ENCODE results near the gene INHBC.

The INHBC gene

DNA sequence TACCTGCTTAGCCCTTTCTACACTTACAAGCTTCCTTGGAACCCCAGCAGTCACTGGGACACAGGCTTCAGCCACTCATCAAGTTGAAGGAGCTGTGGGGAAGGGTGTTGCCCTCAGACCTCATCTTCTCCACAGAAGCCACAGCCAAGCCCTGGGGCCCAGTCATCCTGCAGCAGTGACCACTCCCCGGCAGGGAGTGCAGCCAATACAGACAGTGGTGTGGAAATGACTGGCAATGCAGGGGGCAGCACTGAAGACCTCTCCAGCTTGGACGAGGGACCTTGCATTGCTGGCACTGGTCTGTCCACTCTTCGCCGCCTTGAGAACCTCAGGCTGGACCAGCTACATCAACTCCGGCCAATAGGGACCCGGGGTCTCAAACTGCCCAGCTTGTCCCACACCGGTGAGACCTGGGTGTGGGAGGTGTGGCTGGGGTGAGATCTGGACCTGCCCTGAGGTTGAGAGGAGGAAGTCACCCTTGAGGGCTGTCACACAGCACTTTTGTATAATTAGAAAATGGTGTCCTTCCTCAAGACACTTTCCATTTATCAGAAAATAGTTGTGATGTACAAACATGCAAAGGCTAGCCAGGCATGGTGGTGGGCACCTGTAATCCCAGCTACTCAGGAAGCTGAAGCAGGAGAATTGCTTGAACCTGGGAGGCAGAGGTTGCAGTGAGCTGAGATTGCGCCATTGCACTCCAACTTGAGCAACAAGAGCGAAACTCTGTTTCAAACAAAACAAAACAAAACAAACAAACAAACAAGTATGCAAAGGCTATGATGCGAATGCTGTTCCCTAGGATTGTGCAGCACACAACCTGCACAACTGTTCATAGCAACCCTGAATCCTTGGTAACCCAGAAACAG lies 34.9 kb downstream of the INHBC start:
- no peak for DNase-seq

DNA sequence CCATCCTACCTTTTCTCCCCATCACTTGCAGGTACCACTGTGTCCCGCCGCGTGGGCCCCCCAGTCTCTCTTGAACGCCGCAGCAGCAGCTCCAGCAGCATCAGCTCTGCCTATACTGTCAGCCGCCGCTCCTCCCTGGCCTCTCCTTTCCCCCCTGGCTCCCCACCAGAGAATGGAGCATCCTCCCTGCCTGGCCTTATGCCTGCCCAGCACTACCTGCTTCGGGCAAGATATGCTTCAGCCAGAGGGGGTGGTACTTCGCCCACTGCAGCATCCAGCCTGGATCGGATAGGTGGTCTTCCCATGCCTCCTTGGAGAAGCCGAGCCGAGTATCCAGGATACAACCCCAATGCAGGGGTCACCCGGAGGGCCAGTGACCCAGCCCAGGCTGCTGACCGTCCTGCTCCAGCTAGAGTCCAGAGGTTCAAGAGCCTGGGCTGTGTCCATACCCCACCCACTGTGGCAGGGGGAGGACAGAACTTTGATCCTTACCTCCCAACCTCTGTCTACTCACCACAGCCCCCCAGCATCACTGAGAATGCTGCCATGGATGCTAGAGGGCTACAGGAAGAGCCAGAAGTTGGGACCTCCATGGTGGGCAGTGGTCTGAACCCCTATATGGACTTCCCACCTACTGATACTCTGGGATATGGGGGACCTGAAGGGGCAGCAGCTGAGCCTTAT lies 35.8 kb downstream of the INHBC start:
- DNase-seq, result no peak

DNA sequence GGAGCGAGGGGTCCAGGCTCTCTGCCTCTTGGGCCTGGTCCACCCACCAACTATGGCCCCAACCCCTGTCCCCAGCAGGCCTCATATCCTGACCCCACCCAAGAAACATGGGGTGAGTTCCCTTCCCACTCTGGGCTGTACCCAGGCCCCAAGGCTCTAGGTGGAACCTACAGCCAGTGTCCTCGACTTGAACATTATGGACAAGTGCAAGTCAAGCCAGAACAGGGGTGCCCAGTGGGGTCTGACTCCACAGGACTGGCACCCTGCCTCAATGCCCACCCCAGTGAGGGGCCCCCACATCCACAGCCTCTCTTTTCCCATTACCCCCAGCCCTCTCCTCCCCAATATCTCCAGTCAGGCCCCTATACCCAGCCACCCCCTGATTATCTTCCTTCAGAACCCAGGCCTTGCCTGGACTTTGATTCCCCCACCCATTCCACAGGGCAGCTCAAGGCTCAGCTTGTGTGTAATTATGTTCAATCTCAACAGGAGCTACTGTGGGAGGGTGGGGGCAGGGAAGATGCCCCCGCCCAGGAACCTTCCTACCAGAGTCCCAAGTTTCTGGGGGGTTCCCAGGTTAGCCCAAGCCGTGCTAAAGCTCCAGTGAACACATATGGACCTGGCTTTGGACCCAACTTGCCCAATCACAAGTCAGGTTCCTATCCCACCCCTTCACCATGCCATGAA lies 36.5 kb downstream of the INHBC start:
- DNase-seq, result no peak

DNA sequence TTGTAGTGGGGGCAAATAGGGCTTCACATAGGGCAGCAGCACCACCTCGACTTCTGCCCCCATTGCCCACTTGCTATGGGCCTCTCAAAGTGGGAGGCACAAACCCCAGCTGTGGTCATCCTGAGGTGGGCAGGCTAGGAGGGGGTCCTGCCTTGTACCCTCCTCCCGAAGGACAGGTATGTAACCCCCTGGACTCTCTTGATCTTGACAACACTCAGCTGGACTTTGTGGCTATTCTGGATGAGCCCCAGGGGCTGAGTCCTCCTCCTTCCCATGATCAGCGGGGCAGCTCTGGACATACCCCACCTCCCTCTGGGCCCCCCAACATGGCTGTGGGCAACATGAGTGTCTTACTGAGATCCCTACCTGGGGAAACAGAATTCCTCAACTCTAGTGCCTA lies 37.1 kb downstream of the INHBC start:
- no peak for DNase-seq

DNA sequence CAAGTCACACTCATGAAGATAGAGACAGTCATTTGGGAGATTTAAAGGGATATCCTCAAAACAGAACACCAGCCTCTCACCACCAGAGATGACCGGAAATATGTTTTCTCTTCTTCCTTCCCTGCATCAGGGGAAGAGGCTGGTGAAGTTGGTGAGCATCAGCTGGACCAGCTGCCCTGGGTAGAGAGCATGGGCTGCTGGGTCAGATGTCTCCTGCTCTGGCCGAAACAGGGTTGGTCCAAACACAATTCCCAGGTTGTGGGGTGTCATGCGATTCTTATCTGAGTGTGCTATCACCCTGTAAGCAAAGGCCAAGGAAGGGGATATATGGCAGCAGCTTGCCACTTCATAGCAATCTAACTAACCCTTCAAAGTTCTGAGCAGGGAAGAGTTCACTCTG lies 37.8 kb downstream of the INHBC start:
- DNase-seq, result no peak

DNA sequence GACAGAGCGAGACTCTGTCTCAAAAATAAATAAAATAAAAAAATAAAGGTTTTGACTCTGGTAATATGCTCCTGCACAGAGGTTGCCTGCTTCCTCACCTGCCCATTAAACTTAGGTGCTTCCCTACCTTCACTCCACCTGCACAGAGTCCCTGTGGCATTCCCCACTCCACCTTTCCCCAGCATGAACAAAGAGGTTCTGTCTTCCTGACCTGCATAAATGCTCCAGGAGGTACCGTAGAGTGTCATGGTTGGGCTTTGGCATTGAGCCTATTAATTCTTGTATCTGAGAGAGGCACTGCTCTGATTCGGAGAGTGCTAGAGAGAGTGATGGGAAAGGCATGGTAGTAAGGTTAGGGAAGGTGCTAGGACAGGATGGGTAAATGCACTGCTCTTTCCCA lies 38.8 kb downstream of the INHBC start:
- no peak for DNase-seq

DNA sequence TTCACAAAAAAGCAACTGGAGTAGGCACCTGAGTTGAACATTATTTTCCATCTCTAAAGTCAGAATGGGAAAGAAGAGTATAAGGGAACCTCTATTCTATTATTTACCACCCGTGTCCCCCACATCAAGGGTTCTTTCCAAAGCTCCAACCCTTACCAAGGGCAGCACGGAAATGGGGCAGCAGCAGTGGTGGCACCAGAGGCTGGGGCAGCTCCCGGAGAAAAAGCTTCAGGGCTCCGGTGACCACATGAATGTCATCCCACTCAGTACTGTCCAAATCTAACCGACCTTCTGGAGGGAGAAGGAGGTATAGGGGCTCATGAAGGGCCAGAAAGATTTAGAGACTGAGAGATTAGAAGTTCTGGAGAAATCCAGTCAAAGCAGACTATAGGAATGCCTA lies 39.3 kb downstream of the INHBC start:
- DNase-seq, result no peak

DNA sequence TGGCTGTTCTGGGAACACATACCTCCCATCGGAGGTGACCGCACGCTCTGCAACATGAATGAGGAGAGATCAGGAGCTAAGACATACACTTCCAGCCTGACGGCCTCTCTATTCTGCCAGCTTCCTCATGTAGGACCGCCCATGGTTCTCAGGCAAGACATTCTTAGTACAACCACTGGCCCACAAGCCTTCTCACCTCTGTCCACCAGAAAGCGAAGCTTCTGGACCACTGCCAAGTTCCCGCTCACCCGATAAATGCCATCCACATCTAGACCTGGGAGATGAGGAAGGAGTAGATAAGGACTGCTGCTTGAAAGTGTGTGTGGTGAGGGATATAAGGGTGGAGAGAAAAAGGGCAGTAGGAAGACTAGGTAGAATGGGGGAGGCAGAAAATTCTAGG lies 39.8 kb downstream of the INHBC start:
- DNase-seq, result no peak

DNA sequence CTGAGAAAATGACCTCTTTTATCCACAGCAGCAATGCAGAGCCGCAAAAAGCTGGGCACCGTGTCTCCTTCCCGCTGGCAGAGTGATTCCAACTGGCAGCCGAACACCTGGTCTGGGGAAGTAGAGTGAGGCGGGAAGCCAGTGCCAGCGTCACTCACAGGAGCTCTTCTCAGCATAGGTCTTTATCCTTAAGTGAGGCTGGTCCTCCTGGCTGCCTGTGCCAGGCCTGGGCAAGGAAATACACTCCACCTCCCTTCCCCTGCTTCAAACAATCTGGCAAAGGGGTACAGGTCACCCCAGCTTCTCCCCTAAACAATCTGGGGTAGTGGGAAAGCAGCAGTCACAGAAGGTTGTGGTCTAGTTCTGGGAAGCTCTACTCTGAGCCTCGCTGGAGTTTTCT lies 40.3 kb downstream of the INHBC start:
- no peak for DNase-seq

DNA sequence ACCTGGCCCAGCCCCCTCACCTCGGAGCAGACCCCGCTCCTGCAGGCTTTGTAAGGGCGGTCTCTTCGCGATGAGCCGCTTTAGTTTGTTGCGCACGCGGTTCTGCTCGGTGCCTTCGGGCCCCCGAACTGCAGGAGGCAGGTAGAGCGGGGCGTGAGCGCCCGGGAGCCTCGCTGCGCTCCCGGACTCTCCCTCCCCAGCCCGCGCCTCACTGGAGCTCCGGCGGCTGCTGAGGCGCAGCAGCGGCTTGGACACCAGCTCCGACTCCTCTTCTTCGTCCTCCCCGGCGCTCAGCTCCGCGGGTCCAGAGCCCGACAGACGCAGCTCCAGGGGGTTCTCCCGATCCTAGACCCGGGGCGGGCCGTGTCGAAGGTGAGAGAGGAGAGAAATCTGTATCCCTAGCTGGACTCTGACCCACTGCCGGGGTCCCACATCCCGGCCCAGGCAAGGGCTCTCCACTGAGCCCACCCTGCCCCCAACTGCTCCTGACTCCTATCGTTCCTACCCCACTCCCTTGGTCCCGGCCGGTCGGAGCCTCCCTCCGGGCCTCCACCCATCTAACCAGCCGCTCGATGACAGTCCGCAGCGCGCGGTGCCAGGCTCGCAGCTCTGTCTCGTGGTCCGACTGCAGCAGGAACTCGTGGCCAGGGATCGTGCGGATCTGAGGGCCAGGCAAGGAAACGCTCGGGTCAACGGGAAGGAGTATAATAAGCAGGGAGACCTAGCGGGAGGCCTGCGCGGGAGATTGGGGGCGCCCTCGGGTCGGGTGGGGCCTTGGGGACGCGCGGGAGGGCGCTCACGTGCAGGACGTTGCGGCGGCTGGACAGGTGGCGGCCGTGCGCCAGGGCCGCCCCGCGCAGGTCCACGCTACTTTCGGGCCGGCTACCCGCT lies 40.9 kb downstream of the INHBC start:
- no peak for DNase-seq

DNA sequence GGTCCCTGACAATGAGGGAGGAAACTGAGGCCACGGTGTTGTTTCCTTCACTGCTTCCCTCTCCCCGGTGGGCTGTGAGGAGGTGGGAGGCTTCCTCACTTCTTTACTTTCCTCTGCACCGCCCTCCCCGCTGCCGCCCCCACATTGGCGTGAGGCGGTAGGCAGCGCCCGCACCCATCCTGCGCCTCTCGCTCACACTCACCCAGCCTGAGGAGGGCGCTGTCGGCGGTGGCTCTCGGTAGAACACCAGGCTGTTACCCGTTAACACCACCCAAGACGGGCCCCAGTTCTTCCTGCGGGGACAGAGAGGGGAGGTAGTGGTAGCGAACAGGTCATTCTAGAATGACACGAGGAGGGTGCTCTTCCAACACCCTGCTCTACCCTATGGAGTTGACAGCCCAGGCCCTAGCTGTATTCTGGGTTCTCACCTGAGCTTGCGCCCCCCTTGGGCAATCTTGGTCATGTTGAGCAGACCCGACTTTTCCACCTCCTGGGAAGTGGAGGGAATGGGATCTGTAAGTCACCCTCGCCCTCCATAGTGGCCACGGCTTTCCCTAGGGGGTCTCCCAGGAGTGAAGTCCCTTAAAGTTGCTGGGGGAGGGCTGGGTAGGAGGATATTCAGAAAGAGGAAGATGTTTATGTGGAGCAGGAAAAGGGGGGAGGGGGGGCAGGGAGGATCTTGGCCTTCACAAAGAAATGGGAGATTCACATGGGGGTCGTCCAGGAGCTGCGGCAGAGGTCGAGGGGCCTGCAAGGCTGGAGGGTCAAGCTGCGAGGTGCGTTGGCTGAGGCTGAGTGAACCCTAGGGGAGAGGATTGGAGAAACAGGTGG lies 41.8 kb downstream of the INHBC start:
- peak; percentile 68 for DNase-seq

DNA sequence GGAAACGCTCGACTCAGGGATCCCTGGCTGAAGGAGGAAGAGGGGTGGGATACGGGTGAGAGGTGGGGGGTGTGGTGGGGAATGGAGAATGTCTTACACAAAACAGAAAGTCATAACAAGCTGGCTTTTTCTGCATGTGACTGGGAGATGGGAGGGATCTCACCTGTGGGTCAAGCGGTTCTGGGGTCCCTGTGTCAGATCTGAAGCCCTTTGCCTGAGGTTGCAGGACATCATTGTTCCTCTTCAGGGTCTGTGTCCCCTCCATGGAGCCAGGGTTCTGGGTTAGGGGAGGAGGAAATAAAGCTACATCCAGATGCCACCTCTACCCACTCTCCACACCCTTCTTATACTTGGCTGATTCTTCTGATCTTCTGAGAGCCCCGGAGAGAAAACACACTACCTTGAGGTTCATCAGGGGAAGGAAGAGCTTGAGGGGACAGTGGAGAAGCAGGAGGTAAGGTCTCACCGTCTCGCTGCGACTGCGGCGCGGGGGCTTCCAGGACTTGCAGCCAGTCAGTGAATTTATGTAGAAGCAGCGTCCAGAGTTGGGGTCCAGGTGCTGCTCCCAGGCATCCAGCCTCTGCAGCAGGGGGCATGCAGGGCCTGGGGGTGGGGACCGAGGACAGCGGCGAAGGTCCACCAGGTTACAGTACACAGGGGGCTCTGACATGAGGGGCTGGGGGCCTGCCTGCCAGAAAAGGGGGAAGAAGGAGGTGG lies 42.6 kb downstream of the INHBC start:
- DNase-seq, result peak; percentile 18

DNA sequence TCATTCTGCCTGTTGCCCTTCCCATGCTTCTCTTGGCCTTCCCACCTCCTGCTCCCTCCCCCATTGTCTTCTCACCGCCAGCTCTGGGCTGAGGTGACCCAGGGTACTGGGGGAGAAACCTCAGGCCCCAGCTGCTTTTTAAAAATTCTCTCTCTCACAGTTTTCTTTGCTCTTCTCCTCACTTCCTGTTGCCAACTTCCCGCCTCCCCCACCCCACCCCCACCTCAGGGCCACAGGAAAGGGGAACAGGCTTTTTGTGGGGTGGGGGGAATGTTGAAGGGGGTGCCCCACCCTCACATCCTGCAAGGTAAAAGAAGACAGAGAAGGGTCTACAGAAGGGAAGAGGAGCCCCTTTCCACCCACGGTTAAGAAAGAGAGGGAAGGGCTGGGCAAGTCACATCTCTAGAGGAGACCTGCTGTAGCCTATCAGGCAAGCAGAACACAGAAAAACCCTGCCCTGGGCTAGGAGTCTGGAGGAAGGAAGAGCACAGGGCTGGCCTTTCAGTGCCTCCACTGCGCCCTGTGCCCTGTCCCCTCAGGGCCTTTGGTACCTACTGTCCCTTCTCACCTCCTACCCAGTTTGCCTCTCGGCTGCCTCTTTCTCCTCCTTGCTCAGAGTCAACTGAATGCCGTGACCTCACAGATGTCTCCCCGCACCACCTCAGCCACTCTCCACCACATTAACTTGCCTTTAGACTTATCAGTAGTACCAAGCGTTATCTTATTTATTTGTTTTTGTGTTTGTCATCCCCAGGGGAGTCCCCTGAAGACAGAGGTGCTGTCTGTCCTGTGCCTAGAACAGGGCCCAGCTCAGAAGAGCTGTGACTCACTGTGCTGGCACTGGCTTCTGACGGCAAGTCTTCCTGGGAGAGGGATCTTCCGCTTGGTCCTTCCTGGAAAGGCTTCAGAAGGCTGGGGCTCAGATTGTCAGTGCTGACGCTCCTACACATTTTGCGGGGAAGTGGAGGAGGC lies 43.4 kb downstream of the INHBC start:
- peak; percentile 88 for DNase-seq

DNA sequence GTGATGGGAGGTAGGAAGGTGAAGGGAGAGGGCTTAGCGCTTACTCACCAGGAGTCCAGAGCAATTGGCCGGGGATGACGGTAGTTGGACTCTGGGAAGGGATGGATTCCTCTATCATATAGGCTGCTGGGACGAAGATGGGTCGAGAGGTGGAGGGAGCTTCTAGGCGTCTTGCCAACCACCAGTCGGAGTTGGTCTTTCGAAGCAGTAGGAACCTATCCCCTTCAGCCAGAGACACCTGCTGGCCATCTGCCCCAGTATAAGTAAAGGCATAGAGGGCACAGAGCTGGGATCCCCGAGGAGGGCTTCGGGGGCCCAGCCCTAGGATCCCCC lies 44.4 kb downstream of the INHBC start:
- DNase-seq, result no peak

DNA sequence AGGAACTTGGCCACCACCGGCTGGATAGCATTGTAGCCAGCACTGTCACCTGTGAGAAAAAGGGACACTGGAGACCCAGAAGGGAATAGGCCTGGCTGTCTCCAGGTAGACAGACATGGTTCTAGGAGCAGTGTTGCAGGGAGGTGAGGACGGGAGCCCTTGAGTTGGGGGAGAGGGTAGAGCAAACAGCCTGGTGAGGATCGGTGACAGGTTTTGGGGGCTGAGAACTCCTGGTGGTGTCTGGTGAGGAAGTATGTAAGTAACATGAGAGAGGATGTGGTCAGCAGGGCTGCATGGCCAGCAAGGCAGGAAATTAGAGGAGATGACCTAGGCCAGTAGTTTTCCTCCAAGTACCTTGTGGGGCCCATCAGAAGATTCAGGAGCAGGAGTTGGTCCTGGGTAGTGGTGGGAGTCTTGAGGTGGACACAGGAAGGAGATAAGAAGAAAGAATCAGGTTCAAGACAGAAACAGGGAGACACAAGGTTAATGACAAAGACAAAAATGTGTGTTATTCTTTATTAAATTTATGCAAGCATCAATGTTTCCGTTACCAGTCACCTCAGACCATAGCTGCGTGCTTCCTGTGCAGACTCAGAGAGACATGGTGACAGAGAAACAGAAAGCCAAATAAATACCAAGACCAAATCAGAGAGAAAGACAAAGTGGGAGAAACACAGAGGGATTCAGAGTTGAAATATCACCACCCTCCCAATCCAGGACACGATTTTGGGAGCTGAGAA lies 45.0 kb downstream of the INHBC start, which contains the start of gene ARHGAP9:
Gene ARHGAP9, minus strand, starts transcription at position 491 of the 740 bp plus-strand sequence. Its CDS starts 460 bp downstream, at position 31.
- peak; percentile 86 for DNase-seq

DNA sequence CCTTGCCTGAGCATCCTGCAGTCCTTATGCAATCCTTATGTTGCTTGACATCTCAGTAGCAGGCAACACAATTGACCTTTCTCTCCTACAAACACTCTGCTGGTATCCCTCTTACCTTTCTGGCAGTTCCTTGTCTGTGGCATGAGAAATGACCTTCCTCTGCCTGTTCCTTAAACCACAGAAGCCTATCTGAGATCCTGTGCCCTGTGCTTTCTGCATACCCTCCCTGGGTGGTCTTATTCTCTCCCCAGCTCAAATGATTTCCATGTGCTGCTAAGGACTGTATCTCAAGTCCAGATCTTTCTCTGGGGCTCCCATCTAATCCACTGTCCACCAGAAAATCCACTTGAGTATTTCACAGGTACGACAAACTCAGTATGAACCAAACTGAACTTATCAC lies 47.1 kb downstream of the INHBC start:
- no peak for DNase-seq

DNA sequence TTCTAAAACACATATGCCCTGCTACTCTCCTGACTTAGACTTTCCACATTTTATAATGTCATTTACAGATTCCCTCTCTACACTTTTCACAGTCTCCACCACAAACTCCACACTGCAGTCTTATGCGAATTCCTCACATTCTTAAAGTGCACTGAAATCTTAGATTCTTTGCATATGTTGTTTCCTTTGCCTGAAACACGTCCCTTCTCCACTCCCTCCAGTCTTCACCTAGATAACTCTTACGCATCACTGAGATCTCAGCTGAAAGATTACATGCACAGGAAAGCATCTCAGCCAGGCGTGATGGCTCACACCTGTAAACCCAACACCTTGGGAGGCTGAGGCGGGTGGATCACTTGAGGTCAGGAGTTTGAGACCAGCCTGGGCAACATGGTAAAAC lies 48.9 kb downstream of the INHBC start:
- no peak for DNase-seq

DNA sequence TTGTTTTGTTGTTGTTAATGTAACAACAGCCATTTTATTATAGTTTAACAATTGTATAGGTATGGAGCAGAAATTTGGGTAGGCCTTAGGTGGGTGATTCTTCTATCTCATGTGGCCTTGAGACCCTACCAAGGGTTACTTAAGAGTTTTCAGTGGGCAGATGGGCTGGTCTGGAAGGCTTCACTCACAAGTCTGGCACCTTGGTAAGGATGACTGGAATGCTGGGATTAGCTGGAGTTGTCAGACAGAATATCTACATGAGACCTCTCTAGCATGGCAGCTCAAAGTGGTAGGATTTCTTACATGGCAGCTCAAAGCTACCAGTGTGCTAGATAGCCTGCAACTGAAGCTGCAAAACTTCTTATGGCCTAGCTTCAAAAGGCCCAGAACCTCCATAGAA lies 51.1 kb downstream of the INHBC start:
- no peak for DNase-seq

DNA sequence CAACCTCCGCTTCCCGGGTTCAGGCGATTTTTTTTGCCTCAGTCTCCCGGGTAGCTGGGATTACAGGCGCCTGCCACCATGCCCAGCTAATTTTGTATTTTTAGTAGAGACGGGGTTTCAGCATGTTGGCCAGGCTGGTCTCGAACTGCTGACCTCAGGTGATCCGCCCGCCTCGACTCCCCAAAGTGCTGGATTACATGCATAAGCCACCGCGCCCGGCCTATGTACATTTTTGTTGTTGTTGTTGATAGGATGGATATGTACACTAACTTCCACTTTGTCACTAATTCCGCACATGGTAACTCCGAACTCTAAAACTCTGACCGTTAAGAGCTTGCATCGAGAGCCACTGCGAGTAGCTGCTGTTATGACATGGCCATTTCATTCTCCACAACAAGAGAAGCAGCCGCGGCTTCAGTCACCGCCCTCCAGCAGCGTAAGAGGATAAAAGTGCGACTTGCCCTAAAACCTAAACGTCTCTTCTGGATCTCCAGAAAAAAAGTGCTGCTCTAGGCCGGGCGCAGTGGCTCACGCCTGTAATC lies 52.5 kb downstream of the INHBC start:
- DNase-seq, result no peak

All from CD4-positive, alpha-beta T cell treated with Interleukin-4 for 4 hours (primary cell).